GM12878 (cell line): ENCODE results near the gene ARHGAP32.

Experiments
- CEBPB ChIP-seq, 2 experiments: fragments of 150-350 bp in 1 of 2; IDR thresholded peaks; 2 replicates each; pipeline ENCODE4 v1.6.1; 2012 to 2014; ENCODE audit warnings: low read depth in 2 of 2, low read length in 2 of 2, borderline replicate concordance in 1 of 2, inconsistent platforms in 1 of 2
- FOXM1 ChIP-seq: IDR thresholded peaks from 2 replicates; pipeline ENCODE4 v1.6.1; 2012; ENCODE audit warnings: low read depth, mild to moderate bottlenecking, inconsistent platforms, low read length, moderate library complexity
- MEF2A ChIP-seq: IDR thresholded peaks from 2 replicates; pipeline ENCODE4 v1.6.1; 2011; ENCODE audit warnings: low read depth, mild to moderate bottlenecking, low read length, moderate library complexity; ENCODE audit not compliant: insufficient read depth
- TF ChIP-seq, protein P1 (sequence below), 3 experiments: IDR thresholded peaks in 2 of 3; conservative IDR thresholded peaks in 1 of 3; 2 replicates each; pipeline ENCODE4 v1.5.1; 2011; ENCODE audit warnings: low read depth in 3 of 3, low read length in 3 of 3, mild to moderate bottlenecking in 3 of 3, control low read depth in 2 of 3, moderate library complexity in 2 of 3, inconsistent platforms in 1 of 3, mixed read lengths in 1 of 3; ENCODE audit not compliant: control insufficient read depth in 2 of 3, insufficient read depth in 1 of 3; ENCODE audit errors: extremely low read depth in 1 of 3

DNA sequence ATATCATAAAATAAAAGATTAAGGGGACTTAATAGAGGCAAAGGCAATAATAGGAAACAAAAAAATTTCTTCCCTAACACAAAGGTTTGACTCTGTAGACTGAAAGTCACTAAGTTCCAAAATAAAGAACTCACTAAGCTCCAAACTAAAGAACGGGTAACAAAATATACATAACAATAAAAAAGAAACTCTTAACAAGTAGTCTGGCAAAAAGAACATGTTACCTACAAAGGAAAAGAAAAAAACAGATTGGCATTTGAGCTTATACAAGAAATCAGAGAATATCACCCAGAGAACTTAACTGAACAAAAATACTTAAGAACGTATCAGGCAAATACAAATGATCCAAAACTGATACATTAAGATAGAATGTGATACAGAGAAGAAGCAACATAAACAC is 7.5 kb downstream of the ARHGAP32 start:
- TF ChIP-seq, protein P1, sequence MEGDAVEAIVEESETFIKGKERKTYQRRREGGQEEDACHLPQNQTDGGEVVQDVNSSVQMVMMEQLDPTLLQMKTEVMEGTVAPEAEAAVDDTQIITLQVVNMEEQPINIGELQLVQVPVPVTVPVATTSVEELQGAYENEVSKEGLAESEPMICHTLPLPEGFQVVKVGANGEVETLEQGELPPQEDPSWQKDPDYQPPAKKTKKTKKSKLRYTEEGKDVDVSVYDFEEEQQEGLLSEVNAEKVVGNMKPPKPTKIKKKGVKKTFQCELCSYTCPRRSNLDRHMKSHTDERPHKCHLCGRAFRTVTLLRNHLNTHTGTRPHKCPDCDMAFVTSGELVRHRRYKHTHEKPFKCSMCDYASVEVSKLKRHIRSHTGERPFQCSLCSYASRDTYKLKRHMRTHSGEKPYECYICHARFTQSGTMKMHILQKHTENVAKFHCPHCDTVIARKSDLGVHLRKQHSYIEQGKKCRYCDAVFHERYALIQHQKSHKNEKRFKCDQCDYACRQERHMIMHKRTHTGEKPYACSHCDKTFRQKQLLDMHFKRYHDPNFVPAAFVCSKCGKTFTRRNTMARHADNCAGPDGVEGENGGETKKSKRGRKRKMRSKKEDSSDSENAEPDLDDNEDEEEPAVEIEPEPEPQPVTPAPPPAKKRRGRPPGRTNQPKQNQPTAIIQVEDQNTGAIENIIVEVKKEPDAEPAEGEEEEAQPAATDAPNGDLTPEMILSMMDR (IDR thresholded peaks at IDR 0.05 in 2 of 3, conservative IDR thresholded peaks at IDR 0.05 in 1 of 3; ENCODE audit: control insufficient read depth in 2 of 3, extremely low read depth in 1 of 3, insufficient read depth in 1 of 3, low read depth in 3 of 3, low read length in 3 of 3) = no peak
- TF ChIP-seq CEBPB (IDR thresholded peaks at IDR 0.05; ENCODE audit: borderline replicate concordance in 1 of 2, low read depth in 2 of 2, low read length in 2 of 2) (no peak), FOXM1 (no peak), MEF2A (no peak)
